Ovary (tissue), 9 donors: Measurements from ENCODE around the gene STBD1. TPM values are rescaled to one million over a fixed set of nuclear protein-coding genes. Genes with fewer than 3 reads are reported as not detected.

Experiments used
- DNase-seq, 5 donors: peaks; one replicate each; pipeline ENCODE4 v3.0.0-alpha.2; 2019 to 2020
- H3K27ac ChIP-seq, 2 donors: fragments of 200-600 bp; one replicate each; pipeline versions ENCODE4 v1.5.1 to v1.8.0; 2019 to 2022
- H3K27me3 ChIP-seq: fragments of 200-600 bp; one replicate; pipeline ENCODE4 v1.8.0; 2022
- H3K36me3 ChIP-seq: fragments of 200-600 bp; sonication (generic); one replicate; pipeline ENCODE4 v1.5.1; 2019
- H3K4me1 ChIP-seq: one replicate; pipeline ENCODE4 v1.8.1; 2013; ENCODE audit warnings: mild to moderate bottlenecking, moderate library complexity; ENCODE audit not compliant: insufficient read depth
- H3K4me3 ChIP-seq: fragments of 200-600 bp; sonication (generic); one replicate; pipeline ENCODE4 v1.5.1; 2017
- H3K9me3 ChIP-seq, 2 donors: fragments of 200-600 bp in 1 of 2; sonication (generic) in 1 of 2; one replicate each; pipeline versions ENCODE4 v1.5.1 to v1.8.1; 2013 to 2019; ENCODE audit warnings: mild to moderate bottlenecking in 1 of 2, moderate library complexity in 1 of 2
- EP300 ChIP-seq: sonication (generic); formaldehyde crosslinking; IDR thresholded peaks from one replicate; pipeline ENCODE4 v1.6.1; 2017; ENCODE audit warnings: antibody characterized with exemption
- POLR2A ChIP-seq: fragments of 450-650 bp; IDR thresholded peaks from one replicate; pipeline ENCODE4 v1.6.1; 2017; ENCODE audit warnings: antibody characterized with exemption, mild to moderate bottlenecking, moderate library complexity
- WGBS, 3 donors: extraction: QIAGEN DNeasy Blood & Tissue Kit in 1 of 3; methylation state at CpG; one replicate each; pipeline versions ENCODE4 v1.1.5 to v1.1.7; 2013 to 2017; 5-methylcytosine and 5-hydroxymethylcytosine counted together
- intact Hi-C, 4 donors: fragments of 100-400 bp; cut with DNase I; formaldehyde crosslinking; loops; one replicate each; pipeline versions ENCODE4 v1.11.0 to v1.15.1; 2022 to 2023
- polyA plus RNA-seq, 2 donors: library from polyadenylated mRNA; stranded (reverse); fragments of 200-250 nt in 1 of 2; fragments of 350-450 nt in 1 of 2; fragmentation: Illumina TruSeq in 1 of 2; extraction: RNeasy Lipid Tissue Mini Kit (QIAGEN cat#74804) in 1 of 2; gene quantifications; one replicate each; pipeline ENCODE4 v1.2.3, GENCODE V29; 2013 to 2014
- total RNA-seq, 7 donors: library from RNA; depleted of rRNA in 2 of 7; stranded (reverse); fragments of >200 nt in 2 of 7; fragmentation: NEBNext Ultra II Directional in 3 of 7; extraction: Animal tissue kit (Norgen Biotek cat#: 25700) in 3 of 7; gene quantifications; one replicate each; pipeline versions ENCODE4 v1.1.0 to v1.2.4, GENCODE V29; 2016 to 2023
- TF ChIP-seq, protein P1 (sequence below), 3 donors: fragments of 450-650 bp in 2 of 3; fragments of 200-600 bp in 1 of 3; IDR thresholded peaks; one replicate each; pipeline versions ENCODE4 v1.5.1 to v1.8.0; 2016 to 2022; ENCODE audit warnings: antibody characterized with exemption in 3 of 3, mild to moderate bottlenecking in 1 of 3
- donor health status: DM: no; HTN: no; CAD: no; lungs with moderate emphysema.
- donor health status: DM: no; HTN: no; CAD: no.
- donor health status: Bipolar disorder and iron deficiency.
- donor health status: DM: yes; HTN: yes; CAD: no.
- donor health status: DM: no; HTN: no; CAD: no.
- donor health status: DM: yes; HTN: yes; CAD: no.

STBD1 gene
- total and polyA plus RNA-seq, 9 donors = 2.1 to 7.0 (median 4.2) TPM

DNA sequence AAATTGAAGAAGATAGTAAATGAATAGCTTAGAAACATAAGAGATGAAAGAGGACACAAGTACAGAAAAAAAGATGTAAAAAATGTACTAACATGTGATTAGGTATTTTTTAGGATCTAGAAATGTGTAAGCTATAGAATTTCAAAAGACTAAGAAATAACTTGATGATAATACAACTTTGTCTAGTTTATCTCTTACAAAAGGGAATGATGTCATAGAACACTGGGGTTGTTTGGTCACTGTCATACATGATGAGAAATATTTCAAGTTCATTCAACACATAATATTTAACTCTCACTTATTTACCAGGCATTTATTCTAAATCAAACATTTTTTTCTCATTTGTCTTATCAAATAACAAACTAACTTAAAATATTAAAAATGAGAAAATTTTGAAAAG lies 18.5 kb downstream of the STBD1 start:
- TF ChIP-seq POLR2A (no peak), EP300 (no peak)
- TF ChIP-seq, protein P1, sequence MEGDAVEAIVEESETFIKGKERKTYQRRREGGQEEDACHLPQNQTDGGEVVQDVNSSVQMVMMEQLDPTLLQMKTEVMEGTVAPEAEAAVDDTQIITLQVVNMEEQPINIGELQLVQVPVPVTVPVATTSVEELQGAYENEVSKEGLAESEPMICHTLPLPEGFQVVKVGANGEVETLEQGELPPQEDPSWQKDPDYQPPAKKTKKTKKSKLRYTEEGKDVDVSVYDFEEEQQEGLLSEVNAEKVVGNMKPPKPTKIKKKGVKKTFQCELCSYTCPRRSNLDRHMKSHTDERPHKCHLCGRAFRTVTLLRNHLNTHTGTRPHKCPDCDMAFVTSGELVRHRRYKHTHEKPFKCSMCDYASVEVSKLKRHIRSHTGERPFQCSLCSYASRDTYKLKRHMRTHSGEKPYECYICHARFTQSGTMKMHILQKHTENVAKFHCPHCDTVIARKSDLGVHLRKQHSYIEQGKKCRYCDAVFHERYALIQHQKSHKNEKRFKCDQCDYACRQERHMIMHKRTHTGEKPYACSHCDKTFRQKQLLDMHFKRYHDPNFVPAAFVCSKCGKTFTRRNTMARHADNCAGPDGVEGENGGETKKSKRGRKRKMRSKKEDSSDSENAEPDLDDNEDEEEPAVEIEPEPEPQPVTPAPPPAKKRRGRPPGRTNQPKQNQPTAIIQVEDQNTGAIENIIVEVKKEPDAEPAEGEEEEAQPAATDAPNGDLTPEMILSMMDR (IDR thresholded peaks at IDR 0.05) = no peak
- intact Hi-C loops = no loop called here
- Histone ChIP-seq H3K27me3 (no peaks in the 10 kb centered on the region), H3K9me3 (no peaks in the 10 kb centered on the region), H3K4me3 (no peak overlapping the region), H3K27ac (no peak overlapping the region), H3K4me1 (no peaks in the 10 kb centered on the region), H3K36me3 (no peaks in the 10 kb centered on the region)
- DNase-seq = no peak

DNA sequence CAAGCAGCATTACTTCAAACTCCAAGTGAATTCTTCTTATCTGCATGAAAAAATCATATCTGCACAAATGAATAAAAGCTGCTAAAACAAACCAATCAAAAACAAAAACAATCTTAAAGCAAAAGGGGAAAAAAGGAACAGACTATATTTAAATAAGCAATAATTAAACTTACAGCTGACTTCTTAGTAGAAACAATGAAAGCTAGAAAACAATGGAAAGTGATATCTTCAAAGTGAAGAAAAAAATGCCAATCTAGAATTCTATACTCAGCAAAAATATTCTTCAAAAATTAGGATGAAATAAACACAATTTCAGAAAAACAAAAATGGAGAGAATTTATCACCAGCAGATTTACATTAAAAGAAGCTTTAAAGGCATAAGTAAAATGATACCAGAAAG lies 20.0 kb downstream of the STBD1 start:
- intact Hi-C loops = no loop called here
- TF ChIP-seq, protein P1 (IDR thresholded peaks at IDR 0.05) = no peak
- TF ChIP-seq EP300 (no peak), POLR2A (no peak)
- H3K27me3 ChIP-seq = no peaks in the 10 kb centered on the region
- H3K4me1 ChIP-seq = no peaks in the 10 kb centered on the region
- no peak for DNase-seq
- H3K9me3 ChIP-seq = no peaks in the 10 kb centered on the region
- no peaks in the 10 kb centered on the region for H3K36me3 ChIP-seq
- H3K4me3 ChIP-seq = no peak overlapping the region
- H3K27ac ChIP-seq = no peak overlapping the region

DNA sequence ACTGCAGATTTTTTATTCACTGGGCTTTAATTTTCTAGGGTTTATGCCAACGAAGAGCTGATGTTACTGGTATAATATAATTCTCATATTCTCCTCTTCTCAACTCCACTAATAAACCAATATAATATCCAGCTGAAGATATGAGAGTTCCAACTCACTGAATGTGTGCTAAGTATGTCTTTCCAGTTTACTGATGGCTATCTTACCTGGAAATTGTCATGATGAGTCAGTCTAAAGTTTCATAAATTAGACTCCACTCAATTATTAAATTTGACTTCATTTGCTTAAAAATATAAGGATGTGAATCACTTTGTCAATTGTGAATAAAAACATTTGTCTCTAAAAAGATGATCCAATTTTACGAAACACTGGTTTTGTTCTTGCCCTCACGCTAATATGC lies 28.4 kb downstream of the STBD1 start:
- Histone ChIP-seq H3K27ac (no peak overlapping the region), H3K4me1 (no peaks in the 10 kb centered on the region)
- 73 to 76% (median 76%) methylated on average over 3 of the region's 3 CpGs for WGBS, 3 donors

DNA sequence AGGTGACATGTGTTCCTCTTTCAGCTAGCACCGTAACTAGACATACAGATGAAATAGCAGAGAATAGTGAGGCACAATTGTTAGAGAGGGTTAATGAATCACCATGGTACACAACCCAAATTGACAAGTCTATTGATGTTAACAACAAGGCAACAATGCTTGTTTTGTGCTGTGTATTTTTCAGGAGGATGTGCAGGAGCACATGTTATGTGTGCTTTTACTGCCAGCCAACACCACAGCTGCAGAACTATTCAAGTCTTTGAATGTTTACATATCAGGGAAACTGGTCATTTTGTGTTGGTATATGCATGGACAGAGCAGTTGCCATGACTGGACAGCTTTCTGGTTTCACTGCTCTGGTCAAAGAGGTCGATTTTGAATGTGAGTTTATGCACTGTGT lies 32.8 kb downstream of the STBD1 start:
- WGBS, 3 donors = 71 to 80% (median 71%) methylated on average over 2 of the region's 2 CpGs
- no peaks in the 10 kb centered on the region for H3K4me1 ChIP-seq
- no peak overlapping the region for H3K4me3 ChIP-seq
- TF ChIP-seq, protein P1 (IDR thresholded peaks at IDR 0.05) = no peak
- TF ChIP-seq POLR2A (no peak), EP300 (no peak)
- no peaks in the 10 kb centered on the region for H3K27me3 ChIP-seq
- H3K36me3 ChIP-seq = no peaks in the 10 kb centered on the region
- intact Hi-C loops = no loop called here
- H3K27ac ChIP-seq = no peak overlapping the region
- DNase-seq = no peak
- no peaks in the 10 kb centered on the region for H3K9me3 ChIP-seq

More for the DNA sequence above, 28.4 kb downstream of the STBD1 start:
- Histone ChIP-seq H3K4me3 (no peak overlapping the region), H3K27me3 (no peaks in the 10 kb centered on the region), H3K9me3 (no peaks in the 10 kb centered on the region), H3K36me3 (no peaks in the 10 kb centered on the region)
- no peak for DNase-seq
- intact Hi-C loops = no loop called here
- TF ChIP-seq EP300 = no peak
- TF ChIP-seq, protein P1 (IDR thresholded peaks at IDR 0.05) = no peak
- TF ChIP-seq POLR2A = no peak

DNA sequence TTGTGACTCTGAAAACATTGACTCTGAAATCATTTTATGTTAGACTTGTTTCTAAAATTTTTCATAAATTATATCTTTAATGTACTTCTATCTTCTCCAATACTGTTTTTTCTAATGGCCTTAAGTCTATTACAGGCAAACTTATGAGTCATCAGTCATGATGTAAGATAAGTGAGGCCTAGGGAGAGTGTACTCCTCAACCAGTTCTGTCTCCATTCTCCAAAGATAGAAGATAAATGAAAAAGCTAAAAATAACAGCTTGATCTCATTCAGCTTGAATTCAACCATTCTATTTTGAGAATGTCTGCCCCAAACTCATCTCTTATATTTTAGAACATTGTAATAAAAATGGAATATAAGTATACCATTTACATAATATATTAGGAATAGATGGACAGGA lies 34.5 kb downstream of the STBD1 start:
- H3K4me1 ChIP-seq = no peaks in the 10 kb centered on the region
- no peak overlapping the region for H3K4me3 ChIP-seq
- H3K27me3 ChIP-seq = no peaks in the 10 kb centered on the region
- intact Hi-C loops = loop anchor here in 1 of 4 donors (5.0 kb wide), 1 partner anchor 676 kb away; no protein-coding TSS in a partner anchor
- H3K9me3 ChIP-seq = no peaks in the 10 kb centered on the region
- no peaks in the 10 kb centered on the region for H3K36me3 ChIP-seq
- no peak overlapping the region for H3K27ac ChIP-seq
- TF ChIP-seq, protein P1 (IDR thresholded peaks at IDR 0.05) = no peak
- no peak for TF ChIP-seq POLR2A
- TF ChIP-seq EP300 = no peak
- DNase-seq = no peak
